WTC11 (cell line): ENCODE data around the gene ZMIZ1. TPM values are rescaled to one million over a fixed set of nuclear protein-coding genes. Genes with fewer than 3 reads are reported as not detected.

Experiments used
- ATAC-seq: fragments of 200-7000 bp; cut with Tn5 transposase; 2 replicates; pipeline ENCODE4 v1.10.0; 2021; ENCODE audit warnings: mild to moderate bottlenecking, moderate library complexity
- CTCF ChIA-PET: fragments of 300-600 bp; sonication (Branson Sonifier 250); formaldehyde crosslinking; loops from one replicate; lab custom pipeline; 2021; ENCODE audit warnings: antibody characterized with exemption; lab: Charles Lee
- POLR2A ChIA-PET: fragments of 350-600 bp; sonication (Branson Sonifier 250); formaldehyde crosslinking; loops from one replicate; lab custom pipeline; 2021; ENCODE audit warnings: antibody characterized with exemption; lab: Charles Lee
- DNase-seq: peaks from one replicate; pipeline ENCODE4 v3.0.0; 2021; ENCODE audit warnings: low spot score
- H3K27ac Mint-ChIP-seq: 2 replicates; pipeline ENCODE4 v1.8.0; 2021; ENCODE audit warnings: mixed read lengths
- H3K27me3 Mint-ChIP-seq: 2 replicates; pipeline ENCODE4 v1.8.0; 2021; ENCODE audit warnings: low read depth, mild to moderate bottlenecking, moderate library complexity, mixed read lengths
- H3K36me3 Mint-ChIP-seq: 2 replicates; pipeline ENCODE4 v1.8.0; 2021; ENCODE audit warnings: mixed read lengths
- H3K4me1 Mint-ChIP-seq: 2 replicates; pipeline ENCODE4 v1.8.0; 2022; ENCODE audit warnings: mixed read lengths
- H3K4me3 Mint-ChIP-seq: 2 replicates; pipeline ENCODE4 v1.8.0; 2021; ENCODE audit warnings: mild to moderate bottlenecking, moderate library complexity, mixed read lengths
- H3K9me3 Mint-ChIP-seq: 2 replicates; pipeline ENCODE4 v1.8.0; 2021; ENCODE audit warnings: mixed read lengths
- ATF2 ChIP-seq: sonication (generic); formaldehyde crosslinking; IDR thresholded peaks from 2 replicates; pipeline ENCODE4 v1.8.1; 2022; ENCODE audit warnings: low read depth, missing genetic modification reagents, borderline replicate concordance
- CREB1 ChIP-seq: sonication (generic); formaldehyde crosslinking; IDR thresholded peaks from 2 replicates; pipeline ENCODE4 v1.8.0; 2023; ENCODE audit warnings: mild to moderate bottlenecking, missing genetic modification reagents
- CTCF ChIP-seq: fragments of 200-600 bp; IDR thresholded peaks from 2 replicates; pipeline ENCODE4 v1.8.0; 2022; ENCODE audit warnings: antibody characterized with exemption
- E2F1 ChIP-seq: sonication (generic); formaldehyde crosslinking; IDR thresholded peaks from 2 replicates; pipeline ENCODE4 v1.8.0; 2022; ENCODE audit warnings: mild to moderate bottlenecking, missing genetic modification reagents
- ERG ChIP-seq: fragments of 250-450 bp; sonication (Bioruptor Pico); IDR thresholded peaks from 2 replicates; pipeline ENCODE4 v1.8.0; 2021; ENCODE audit warnings: mild to moderate bottlenecking
- FOXK1 ChIP-seq: sonication (generic); formaldehyde crosslinking; IDR thresholded peaks from 2 replicates; pipeline ENCODE4 v1.8.0; 2022; ENCODE audit warnings: mild to moderate bottlenecking, moderate library complexity, missing genetic modification reagents
- GTF2I ChIP-seq: fragments of 250-450 bp; sonication (Bioruptor Pico); conservative IDR thresholded peaks from 2 replicates; pipeline ENCODE4 v1.4.0; 2021; ENCODE audit warnings: mild to moderate bottlenecking
- JUN ChIP-seq: sonication (generic); formaldehyde crosslinking; IDR thresholded peaks from 2 replicates; pipeline ENCODE4 v1.8.0; 2023; ENCODE audit warnings: mild to moderate bottlenecking, missing genetic modification reagents
- MYBL2 ChIP-seq: sonication (generic); formaldehyde crosslinking; IDR thresholded peaks from 2 replicates; pipeline ENCODE4 v1.8.1; 2023; ENCODE audit warnings: mild to moderate bottlenecking, moderate library complexity, missing genetic modification reagents
- NR3C1 ChIP-seq: sonication (generic); formaldehyde crosslinking; conservative IDR thresholded peaks from 2 replicates; pipeline ENCODE4 v1.8.1; 2023; ENCODE audit warnings: low read depth, mild to moderate bottlenecking, missing genetic modification reagents
- OVOL2 ChIP-seq: fragments of 250-450 bp; sonication (Bioruptor Pico); IDR thresholded peaks from 2 replicates; pipeline ENCODE4 v1.9.0; 2021; ENCODE audit warnings: mild to moderate bottlenecking, borderline replicate concordance
- ZNF121 ChIP-seq: sonication (generic); formaldehyde crosslinking; IDR thresholded peaks from 2 replicates; pipeline ENCODE4 v1.8.0; 2023; ENCODE audit warnings: missing genetic modification reagents
- ZNF138 ChIP-seq: sonication (generic); formaldehyde crosslinking; conservative IDR thresholded peaks from 2 replicates; pipeline ENCODE4 v1.8.1; 2022; ENCODE audit warnings: mild to moderate bottlenecking, moderate library complexity, missing genetic modification reagents
- ZNF281 ChIP-seq: sonication (generic); formaldehyde crosslinking; IDR thresholded peaks from 2 replicates; pipeline ENCODE4 v1.8.0; 2023; ENCODE audit warnings: mild to moderate bottlenecking, missing genetic modification reagents
- ZNF425 ChIP-seq: fragments of 250-450 bp; sonication (Bioruptor Pico); conservative IDR thresholded peaks from 2 replicates; pipeline ENCODE4 v1.9.0; 2021; ENCODE audit warnings: mild to moderate bottlenecking
- ZNF512 ChIP-seq: sonication (generic); formaldehyde crosslinking; IDR thresholded peaks from 2 replicates; pipeline ENCODE4 v1.8.1; 2022; ENCODE audit warnings: missing genetic modification reagents, borderline replicate concordance
- ZNF671 ChIP-seq: fragments of 250-450 bp; sonication (Bioruptor Pico); IDR thresholded peaks from 2 replicates; pipeline ENCODE4 v1.8.0; 2021; ENCODE audit warnings: mild to moderate bottlenecking
- ZSCAN18 ChIP-seq: fragments of 250-450 bp; sonication (Bioruptor Pico); IDR thresholded peaks from 2 replicates; pipeline ENCODE4 v2.1.2; 2022; ENCODE audit warnings: mild to moderate bottlenecking, moderate library complexity
- total RNA-seq: library from RNA; stranded (reverse); gene quantifications from 3 replicates; pipeline ENCODE4 v1.2.3, GENCODE V29; 2021

Gene ZMIZ1
- total RNA-seq, 1 experiment from 2014 or later = 44.4 TPM

- TF ChIP-seq GTF2I (CRISPR knock-in tag) (no peak), ATF2 (no peak), ZNF512 (CRISPR knock-in tag) (no peak), CREB1 (CRISPR knock-in tag) (no peak), OVOL2 (CRISPR knock-in tag) (no peak)
Measured at GRCh38 chr10:79209831-79210230, 141.1 kb downstream of the ZMIZ1 start (continued).

GRCh38 chr10:79210672-79211071, 141.9 kb downstream of the ZMIZ1 start:
- Mint-ChIP-seq H3K36me3 (peaks cover 10% of the 10 kb centered on the region), H3K27me3 (no peaks in the 10 kb centered on the region), H3K27ac (no peak overlapping the region; the same call in 1 of the 2 replicates), H3K9me3 (no peaks in the 10 kb centered on the region), H3K4me3 (no peak overlapping the region), H3K4me1 (no peaks in the 10 kb centered on the region)
- no peak for DNase-seq
- CTCF ChIA-PET = interaction anchor here (0.9 kb wide), 1 partner anchor 8 kb away, joined by 3 read pairs; no protein-coding TSS in a partner anchor
- POLR2A ChIA-PET = no interaction called here
- no peak for ATAC-seq
- TF ChIP-seq MYBL2 (no peak), E2F1 (CRISPR knock-in tag) (no peak), FOXK1 (CRISPR knock-in tag) (no peak), CREB1 (CRISPR knock-in tag) (no peak), ERG (CRISPR knock-in tag) (no peak), ZNF671 (CRISPR knock-in tag) (no peak), ZSCAN18 (CRISPR knock-in tag) (no peak), ZNF425 (CRISPR knock-in tag) (no peak), ZNF121 (CRISPR knock-in tag) (no peak), ZNF138 (no peak), CTCF (no peak), ATF2 (no peak), ZNF281 (CRISPR knock-in tag) (no peak), JUN (CRISPR knock-in tag) (no peak), NR3C1 (CRISPR knock-in tag) (no peak), ZNF512 (CRISPR knock-in tag) (no peak)
